ENCODE data around the gene DACH2. TPM values are rescaled to one million over a fixed set of nuclear protein-coding genes. Genes with fewer than 3 reads are reported as not detected.

DACH2 gene
- total RNA-seq, 1 donor from 2014 or later: not detected

GRCh38 chrX:86237482-86237881, 89.2 kb downstream of the DACH2 start:
- TF ChIP-seq, protein P1, sequence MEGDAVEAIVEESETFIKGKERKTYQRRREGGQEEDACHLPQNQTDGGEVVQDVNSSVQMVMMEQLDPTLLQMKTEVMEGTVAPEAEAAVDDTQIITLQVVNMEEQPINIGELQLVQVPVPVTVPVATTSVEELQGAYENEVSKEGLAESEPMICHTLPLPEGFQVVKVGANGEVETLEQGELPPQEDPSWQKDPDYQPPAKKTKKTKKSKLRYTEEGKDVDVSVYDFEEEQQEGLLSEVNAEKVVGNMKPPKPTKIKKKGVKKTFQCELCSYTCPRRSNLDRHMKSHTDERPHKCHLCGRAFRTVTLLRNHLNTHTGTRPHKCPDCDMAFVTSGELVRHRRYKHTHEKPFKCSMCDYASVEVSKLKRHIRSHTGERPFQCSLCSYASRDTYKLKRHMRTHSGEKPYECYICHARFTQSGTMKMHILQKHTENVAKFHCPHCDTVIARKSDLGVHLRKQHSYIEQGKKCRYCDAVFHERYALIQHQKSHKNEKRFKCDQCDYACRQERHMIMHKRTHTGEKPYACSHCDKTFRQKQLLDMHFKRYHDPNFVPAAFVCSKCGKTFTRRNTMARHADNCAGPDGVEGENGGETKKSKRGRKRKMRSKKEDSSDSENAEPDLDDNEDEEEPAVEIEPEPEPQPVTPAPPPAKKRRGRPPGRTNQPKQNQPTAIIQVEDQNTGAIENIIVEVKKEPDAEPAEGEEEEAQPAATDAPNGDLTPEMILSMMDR (IDR thresholded peaks at IDR 0.05): no peak
- no peaks in the 10 kb centered on the region for H3K4me1 Mint-ChIP-seq (ENCODE audit: unreplicated experiment)
- DNase-seq (ENCODE audit: extremely low spot score, unreplicated experiment): no peak
- peaks cover 39% of the 10 kb centered on the region for H3K9me3 Mint-ChIP-seq (ENCODE audit: unreplicated experiment)
- no peak overlapping the region for H3K4me3 Mint-ChIP-seq (ENCODE audit: unreplicated experiment)
- H3K27me3 Mint-ChIP-seq (ENCODE audit: unreplicated experiment): no peaks in the 10 kb centered on the region
- no peaks in the 10 kb centered on the region for H3K36me3 Mint-ChIP-seq (ENCODE audit: unreplicated experiment)
- no peak overlapping the region for H3K27ac Mint-ChIP-seq (ENCODE audit: unreplicated experiment)

GRCh38 chrX:86241547-86241946, 93.3 kb downstream of the DACH2 start:
- Mint-ChIP-seq H3K9me3 (ENCODE audit: unreplicated experiment) (peaks cover 39% of the 10 kb centered on the region), H3K27me3 (ENCODE audit: unreplicated experiment) (no peaks in the 10 kb centered on the region), H3K4me3 (ENCODE audit: unreplicated experiment) (no peak overlapping the region)

GRCh38 chrX:86263526-86263925, 115.3 kb downstream of the DACH2 start:
- Mint-ChIP-seq H3K27me3 (ENCODE audit: unreplicated experiment) (no peaks in the 10 kb centered on the region), H3K27ac (ENCODE audit: unreplicated experiment) (no peak overlapping the region), H3K4me3 (ENCODE audit: unreplicated experiment) (no peak overlapping the region), H3K4me1 (ENCODE audit: unreplicated experiment) (no peaks in the 10 kb centered on the region), H3K36me3 (ENCODE audit: unreplicated experiment) (no peaks in the 10 kb centered on the region), H3K9me3 (ENCODE audit: unreplicated experiment) (no peaks in the 10 kb centered on the region)
- no peak for DNase-seq (ENCODE audit: extremely low spot score, unreplicated experiment)
- TF ChIP-seq, protein P1 (IDR thresholded peaks at IDR 0.05): no peak

More at GRCh38 chrX:86241547-86241946, 93.3 kb downstream of the DACH2 start:
- Mint-ChIP-seq H3K4me1 (ENCODE audit: unreplicated experiment) (no peaks in the 10 kb centered on the region), H3K27ac (ENCODE audit: unreplicated experiment) (no peak overlapping the region), H3K36me3 (ENCODE audit: unreplicated experiment) (no peaks in the 10 kb centered on the region)
- no peak for DNase-seq (ENCODE audit: extremely low spot score, unreplicated experiment)
- TF ChIP-seq, protein P1 (IDR thresholded peaks at IDR 0.05): no peak

DNA sequence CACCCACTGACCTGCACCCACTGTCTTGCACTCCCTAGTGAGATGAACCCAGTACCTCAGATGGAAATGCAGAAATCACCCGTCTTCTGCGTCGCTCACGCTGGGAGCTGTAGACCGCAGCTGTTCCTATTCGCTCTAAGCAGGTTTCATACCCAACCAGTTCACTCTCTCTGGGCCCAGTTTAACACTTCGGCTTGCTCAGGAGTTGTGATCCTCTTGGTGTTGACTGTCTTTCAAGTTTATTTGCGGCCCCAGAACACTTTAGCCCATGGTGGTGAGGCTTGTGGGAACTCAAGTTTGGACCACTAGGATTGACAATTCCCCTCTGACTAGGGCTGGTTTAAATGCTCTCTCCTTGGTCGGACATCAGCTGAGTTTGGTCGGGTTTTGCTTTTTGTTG, 147.0 kb downstream of the DACH2 start:
- no peaks in the 10 kb centered on the region for H3K4me1 Mint-ChIP-seq (ENCODE audit: unreplicated experiment)
- TF ChIP-seq, protein P1 (IDR thresholded peaks at IDR 0.05): no peak
- peaks cover 5% of the 10 kb centered on the region for H3K9me3 Mint-ChIP-seq (ENCODE audit: unreplicated experiment)
- no peak overlapping the region for H3K27ac Mint-ChIP-seq (ENCODE audit: unreplicated experiment)
- H3K36me3 Mint-ChIP-seq (ENCODE audit: unreplicated experiment): no peaks in the 10 kb centered on the region
- no peak overlapping the region for H3K4me3 Mint-ChIP-seq (ENCODE audit: unreplicated experiment)
- DNase-seq (ENCODE audit: extremely low spot score, unreplicated experiment): no peak
- no peaks in the 10 kb centered on the region for H3K27me3 Mint-ChIP-seq (ENCODE audit: unreplicated experiment)

DNA sequence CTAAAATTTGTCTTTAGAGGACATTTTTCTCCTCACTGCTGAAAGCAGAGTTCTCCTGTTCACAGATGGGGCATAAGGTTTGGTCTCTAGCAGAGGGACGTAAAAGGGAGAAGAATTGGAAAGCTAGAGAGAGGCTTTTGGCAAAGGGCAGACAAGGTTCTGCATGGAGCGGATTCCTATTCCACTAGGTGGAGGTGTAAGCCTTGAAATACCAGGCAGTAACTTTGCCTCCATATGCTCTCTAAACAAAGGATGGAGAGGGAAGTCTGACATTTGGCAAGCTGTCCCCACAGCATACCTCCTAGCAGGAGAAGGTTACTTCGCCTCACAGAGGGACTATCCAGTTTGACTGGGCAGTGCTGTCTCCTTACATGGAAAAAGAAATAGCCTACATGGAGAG, 174.7 kb downstream of the DACH2 start:
- TF ChIP-seq, protein P1 (IDR thresholded peaks at IDR 0.05): no peak
- no peak overlapping the region for H3K4me3 Mint-ChIP-seq (ENCODE audit: unreplicated experiment)
- no peaks in the 10 kb centered on the region for H3K4me1 Mint-ChIP-seq (ENCODE audit: unreplicated experiment)
- no peak overlapping the region for H3K27ac Mint-ChIP-seq (ENCODE audit: unreplicated experiment)
- H3K9me3 Mint-ChIP-seq (ENCODE audit: unreplicated experiment): peaks cover 48% of the 10 kb centered on the region
- no peaks in the 10 kb centered on the region for H3K27me3 Mint-ChIP-seq (ENCODE audit: unreplicated experiment)
- no peaks in the 10 kb centered on the region for H3K36me3 Mint-ChIP-seq (ENCODE audit: unreplicated experiment)
- DNase-seq (ENCODE audit: extremely low spot score, unreplicated experiment): no peak

Measured in osteocyte (in vitro differentiated cells).